ENCODE data around the gene PTGFRN.

The PTGFRN gene

GRCh38 chr1:117033772-117034171 is 124.1 kb downstream of the PTGFRN start:
- no peaks in the 10 kb centered on the region for H3K4me1 ChIP-seq (ENCODE audit: control insufficient read depth in 5 of 5, insufficient read depth in 5 of 5, low read length in 5 of 5)
- no peak overlapping the region for H3K27ac ChIP-seq (ENCODE audit: low read depth, low read length)
- H3K27me3 ChIP-seq (ENCODE audit: control insufficient read depth in 5 of 5, insufficient read depth in 4 of 5, low read length in 5 of 5): no peaks in the 10 kb centered on the region
- H3K36me3 ChIP-seq (ENCODE audit: control insufficient read depth in 5 of 5, insufficient read depth in 5 of 5, low read length in 5 of 5): no peaks in the 10 kb centered on the region
- no peaks in the 10 kb centered on the region for H3K9me3 ChIP-seq (ENCODE audit: control insufficient read depth in 5 of 5, low read length in 5 of 5)
- no peak overlapping the region for H3K9ac ChIP-seq (ENCODE audit: low read length in 5 of 5)
- H3K4me3 ChIP-seq (ENCODE audit: low read depth in 1 of 5, low read length in 5 of 5): no peak overlapping the region

GRCh38 chr1:117034791-117035290 is 125.1 kb downstream of the PTGFRN start:
- peaks cover 0 to 3% (median 0%) of the 10 kb centered on the region in 5 donors for H3K27me3 ChIP-seq (ENCODE audit: control insufficient read depth in 5 of 5, insufficient read depth in 4 of 5, low read length in 5 of 5)
- H3K9ac ChIP-seq (ENCODE audit: low read length in 5 of 5): no peak overlapping the region
- H3K4me3 ChIP-seq (ENCODE audit: low read depth in 1 of 5, low read length in 5 of 5): no peak overlapping the region
- H3K4me1 ChIP-seq (ENCODE audit: control insufficient read depth in 5 of 5, insufficient read depth in 5 of 5, low read length in 5 of 5): no peaks in the 10 kb centered on the region
- no peaks in the 10 kb centered on the region for H3K36me3 ChIP-seq (ENCODE audit: control insufficient read depth in 5 of 5, insufficient read depth in 5 of 5, low read length in 5 of 5)
- no peaks in the 10 kb centered on the region for H3K9me3 ChIP-seq (ENCODE audit: control insufficient read depth in 5 of 5, low read length in 5 of 5)
- H3K27ac ChIP-seq (ENCODE audit: low read depth, low read length): no peak overlapping the region

DNA sequence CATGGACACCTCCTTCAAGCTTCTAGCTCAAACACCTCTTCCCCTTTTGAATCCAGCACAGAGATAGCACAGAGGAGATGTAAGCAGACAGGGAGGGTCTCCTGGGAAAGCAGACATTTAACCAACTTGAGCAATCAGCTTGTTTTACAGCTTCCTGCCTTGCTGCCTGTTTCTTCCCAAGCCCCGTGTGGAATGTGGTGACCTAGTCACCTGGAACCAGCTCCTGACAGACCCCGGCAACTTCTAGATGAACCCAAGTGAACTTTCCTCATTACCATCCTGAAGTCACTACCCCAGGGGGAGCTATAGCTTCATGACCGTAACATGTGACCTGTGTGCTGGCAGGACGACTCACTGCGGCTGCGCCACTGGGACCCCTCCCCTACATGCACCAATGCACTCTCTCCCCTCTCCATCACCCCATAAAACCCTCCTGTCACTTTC is 126.3 kb downstream of the PTGFRN start:
- Histone ChIP-seq H3K36me3 (ENCODE audit: control insufficient read depth in 5 of 5, insufficient read depth in 5 of 5, low read length in 5 of 5) (no peaks in the 10 kb centered on the region), H3K9me3 (ENCODE audit: control insufficient read depth in 5 of 5, low read length in 5 of 5) (no peaks in the 10 kb centered on the region), H3K27me3 (ENCODE audit: control insufficient read depth in 5 of 5, insufficient read depth in 4 of 5, low read length in 5 of 5) (peaks cover 0 to 3% (median 0%) of the 10 kb centered on the region in 5 donors), H3K4me1 (ENCODE audit: control insufficient read depth in 5 of 5, insufficient read depth in 5 of 5, low read length in 5 of 5) (no peaks in the 10 kb centered on the region), H3K27ac (ENCODE audit: low read depth, low read length) (no peak overlapping the region), H3K9ac (ENCODE audit: low read length in 5 of 5) (no peak overlapping the region), H3K4me3 (ENCODE audit: low read depth in 1 of 5, low read length in 5 of 5) (no peak overlapping the region)

GRCh38 chr1:117037802-117038201 is 128.1 kb downstream of the PTGFRN start:
- Histone ChIP-seq H3K9me3 (ENCODE audit: control insufficient read depth in 5 of 5, low read length in 5 of 5) (no peaks in the 10 kb centered on the region), H3K36me3 (ENCODE audit: control insufficient read depth in 5 of 5, insufficient read depth in 5 of 5, low read length in 5 of 5) (no peaks in the 10 kb centered on the region), H3K27me3 (ENCODE audit: control insufficient read depth in 5 of 5, insufficient read depth in 4 of 5, low read length in 5 of 5) (peaks cover 0 to 3% (median 0%) of the 10 kb centered on the region in 5 donors), H3K9ac (ENCODE audit: low read length in 5 of 5) (no peak overlapping the region), H3K4me3 (ENCODE audit: low read depth in 1 of 5, low read length in 5 of 5) (no peak overlapping the region), H3K27ac (ENCODE audit: low read depth, low read length) (no peak overlapping the region), H3K4me1 (ENCODE audit: control insufficient read depth in 5 of 5, insufficient read depth in 5 of 5, low read length in 5 of 5) (no peaks in the 10 kb centered on the region)

- H3K27ac ChIP-seq (ENCODE audit: low read depth, low read length): no peak overlapping the region
- no peak overlapping the region for H3K9ac ChIP-seq (ENCODE audit: low read length in 5 of 5)
- H3K4me1 ChIP-seq (ENCODE audit: control insufficient read depth in 5 of 5, insufficient read depth in 5 of 5, low read length in 5 of 5): no peaks in the 10 kb centered on the region
- H3K4me3 ChIP-seq (ENCODE audit: low read depth in 1 of 5, low read length in 5 of 5): no peak overlapping the region
- no peaks in the 10 kb centered on the region for H3K9me3 ChIP-seq (ENCODE audit: control insufficient read depth in 5 of 5, low read length in 5 of 5)
- no peaks in the 10 kb centered on the region for H3K36me3 ChIP-seq (ENCODE audit: control insufficient read depth in 5 of 5, insufficient read depth in 5 of 5, low read length in 5 of 5)
- H3K27me3 ChIP-seq (ENCODE audit: control insufficient read depth in 5 of 5, insufficient read depth in 4 of 5, low read length in 5 of 5): peaks cover 0 to 3% (median 0%) of the 10 kb centered on the region in 5 donors
These were observed 128.5 kb downstream of the PTGFRN start for GRCh38 chr1:117038236-117038635.

All from subcutaneous abdominal adipose tissue (tissue), 5 donors.